Lower leg skin (tissue), 4 donors: ENCODE data around the gene DPT. TPM values are rescaled to one million over a fixed set of nuclear protein-coding genes. Genes with fewer than 3 reads are reported as not detected.

Experiments
- DNase-seq, 2 donors: peaks; one replicate each; pipeline ENCODE4 v3.0.0-alpha.2; 2019; ENCODE audit warnings: low spot score in 2 of 2
- H3K4me3 ChIP-seq: fragments of 200-600 bp; sonication (generic); 2 replicates; pipeline ENCODE4 v1.5.1; 2017; ENCODE audit warnings: mild to moderate bottlenecking, low read depth; ENCODE audit not compliant: poor library complexity, severe bottlenecking
- POLR2A ChIP-seq, 2 donors: fragments of 450-650 bp; IDR thresholded peaks; one replicate each; pipeline ENCODE4 v1.6.1; 2016 to 2017; ENCODE audit warnings: antibody characterized with exemption in 2 of 2, mild to moderate bottlenecking in 1 of 2, moderate library complexity in 1 of 2
- WGBS, 2 donors: methylation state at CpG; one replicate each; pipeline ENCODE4 v1.1.5; 2018; 5-methylcytosine and 5-hydroxymethylcytosine counted together
- intact Hi-C: fragments of 100-400 bp; cut with DNase I; formaldehyde crosslinking; loops from one replicate; pipeline ENCODE4 v1.15.0; 2023; ENCODE audit warnings: low total_unique reads
- total RNA-seq, 4 donors: library from RNA; depleted of rRNA; stranded (reverse); fragments of >200 nt; gene quantifications; one replicate each; pipeline ENCODE4 v1.1.0, GENCODE V29; 2016
- TF ChIP-seq, protein P1 (sequence below), 3 donors: fragments of 450-650 bp; IDR thresholded peaks; one replicate each; pipeline ENCODE4 v1.5.1; 2016; ENCODE audit warnings: antibody characterized with exemption in 3 of 3, mild to moderate bottlenecking in 3 of 3, moderate library complexity in 2 of 3

The DPT gene
- total RNA-seq, 4 donors from 2014 or later = 6.1 to 32.9 (median 19.1) TPM

DNA sequence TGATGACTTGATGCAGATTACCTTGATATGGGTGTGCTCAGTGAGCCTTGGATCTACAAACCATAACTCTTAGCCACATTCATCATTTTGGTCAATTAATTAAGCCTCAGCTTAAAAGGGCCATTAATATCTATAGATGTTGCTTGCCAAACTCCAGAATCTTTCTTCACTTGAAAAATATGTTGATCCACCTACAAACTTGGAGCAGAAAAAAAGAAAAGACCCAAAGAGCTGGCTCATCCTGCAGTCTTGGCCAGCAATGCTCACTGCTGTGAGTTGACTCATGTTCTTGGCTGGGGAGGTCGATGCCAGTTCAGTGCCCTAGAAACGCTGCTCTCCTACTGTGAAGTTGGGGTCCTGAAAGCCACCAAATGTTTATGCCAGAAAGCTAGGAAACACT, 75.4 kb downstream of the DPT start:
- 28 to 38% methylated on average over 2 of the region's 2 CpGs for WGBS, 2 donors
- intact Hi-C loops = no loop called here
- H3K4me3 ChIP-seq = no peak overlapping the region
- TF ChIP-seq, protein P1, sequence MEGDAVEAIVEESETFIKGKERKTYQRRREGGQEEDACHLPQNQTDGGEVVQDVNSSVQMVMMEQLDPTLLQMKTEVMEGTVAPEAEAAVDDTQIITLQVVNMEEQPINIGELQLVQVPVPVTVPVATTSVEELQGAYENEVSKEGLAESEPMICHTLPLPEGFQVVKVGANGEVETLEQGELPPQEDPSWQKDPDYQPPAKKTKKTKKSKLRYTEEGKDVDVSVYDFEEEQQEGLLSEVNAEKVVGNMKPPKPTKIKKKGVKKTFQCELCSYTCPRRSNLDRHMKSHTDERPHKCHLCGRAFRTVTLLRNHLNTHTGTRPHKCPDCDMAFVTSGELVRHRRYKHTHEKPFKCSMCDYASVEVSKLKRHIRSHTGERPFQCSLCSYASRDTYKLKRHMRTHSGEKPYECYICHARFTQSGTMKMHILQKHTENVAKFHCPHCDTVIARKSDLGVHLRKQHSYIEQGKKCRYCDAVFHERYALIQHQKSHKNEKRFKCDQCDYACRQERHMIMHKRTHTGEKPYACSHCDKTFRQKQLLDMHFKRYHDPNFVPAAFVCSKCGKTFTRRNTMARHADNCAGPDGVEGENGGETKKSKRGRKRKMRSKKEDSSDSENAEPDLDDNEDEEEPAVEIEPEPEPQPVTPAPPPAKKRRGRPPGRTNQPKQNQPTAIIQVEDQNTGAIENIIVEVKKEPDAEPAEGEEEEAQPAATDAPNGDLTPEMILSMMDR (IDR thresholded peaks at IDR 0.05) = no peak
- no peak for TF ChIP-seq POLR2A (IDR thresholded peaks at IDR 0.05)
- no peak for DNase-seq

GRCh38 chr1:168645721-168646120, 83.3 kb downstream of the DPT start:
- TF ChIP-seq POLR2A (IDR thresholded peaks at IDR 0.05) = no peak
- TF ChIP-seq, protein P1 (IDR thresholded peaks at IDR 0.05) = no peak

More at GRCh38 chr1:168645721-168646120, 83.3 kb downstream of the DPT start:
- H3K4me3 ChIP-seq = no peak overlapping the region
- intact Hi-C loops = no loop called here
- no peak for DNase-seq
- whole genome bisulfite sequencing, 2 donors = 61 to 72% methylated on average over 3 of the region's 3 CpGs

Other genes with a start within 250 kb of the DPT start
- not detected for gene XCL2, start 185.2 kb downstream of the DPT start, total RNA-seq
- under 1 TPM in 1 of 4 donors, not detected in 3; 0.25 TPM for gene XCL1, start 152.6 kb downstream of the DPT start, total RNA-seq